Mesothelial cell of epicardium (in vitro differentiated cells): ENCODE measurements around the gene PDGFRB. TPM values are rescaled to one million over a fixed set of nuclear protein-coding genes. Genes with fewer than 3 reads are reported as not detected.

Experiments used
- DNase-seq, 2 experiments: peaks; one replicate each; pipeline ENCODE4 v3.0.0; 2021; ENCODE audit warnings: low spot score in 2 of 2; ENCODE audit not compliant: unreplicated experiment in 2 of 2
- H3K27ac Mint-ChIP-seq: 2 replicates; pipeline ENCODE4 v1.8.0; 2021; ENCODE audit warnings: mixed read lengths
- H3K27me3 Mint-ChIP-seq: 2 replicates; pipeline ENCODE4 v1.8.0; 2021; ENCODE audit warnings: low read depth, mixed read lengths
- H3K36me3 Mint-ChIP-seq: 2 replicates; pipeline ENCODE4 v1.8.0; 2021; ENCODE audit warnings: mixed read lengths
- H3K4me1 Mint-ChIP-seq: 2 replicates; pipeline ENCODE4 v1.8.0; 2021; ENCODE audit warnings: mixed read lengths
- H3K4me3 Mint-ChIP-seq: 2 replicates; pipeline ENCODE4 v1.8.0; 2021; ENCODE audit warnings: mild to moderate bottlenecking, moderate library complexity, mixed read lengths
- H3K9me3 Mint-ChIP-seq: 2 replicates; pipeline ENCODE4 v1.8.0; 2021; ENCODE audit warnings: mixed read lengths
- CTCF ChIP-seq: fragments of 200-600 bp; sonication (generic); IDR thresholded peaks from one replicate; pipeline ENCODE4 v1.5.0; 2021; ENCODE audit warnings: antibody characterized with exemption; ENCODE audit not compliant: unreplicated experiment
- total RNA-seq: library from RNA; stranded (reverse); gene quantifications from 3 replicates; pipeline ENCODE4 v1.2.1, GENCODE V29; 2021

Gene PDGFRB
- 100 to 105 TPM (median 102 TPM) in 3 replicates for total RNA-seq

GRCh38 chr5:150155258-150156026, at the start of gene PDGFRB:
PDGFRB (minus strand) TSS chr5:150155845; CDS start chr5:150137047, 18,798 bp downstream.
- H3K27me3 Mint-ChIP-seq = no peaks in the 10 kb centered on the region
- no peaks in the 10 kb centered on the region for H3K9me3 Mint-ChIP-seq
- TF ChIP-seq CTCF = no peak
- no peaks in the 10 kb centered on the region for H3K36me3 Mint-ChIP-seq
- H3K27ac Mint-ChIP-seq = peak within 1 kb of the TSS; percentile 97
- H3K4me3 Mint-ChIP-seq = peak within 1 kb of the TSS; percentile 82
- H3K4me1 Mint-ChIP-seq = peaks cover 56% of the 10 kb centered on the region
- peak; percentile 75 to 84 for DNase-seq

- H3K27me3 Mint-ChIP-seq = peaks cover 12% of the 10 kb centered on the region
- no peaks in the 10 kb centered on the region for H3K9me3 Mint-ChIP-seq
- no peak overlapping the region for H3K4me3 Mint-ChIP-seq
- DNase-seq = no peak
- H3K4me1 Mint-ChIP-seq = peaks cover 5% of the 10 kb centered on the region
- no peaks in the 10 kb centered on the region for H3K36me3 Mint-ChIP-seq
- no peak for TF ChIP-seq CTCF
- H3K27ac Mint-ChIP-seq = no peak overlapping the region
Measured at GRCh38 chr5:150204590-150204960, 48.9 kb upstream of the PDGFRB start.

GRCh38 chr5:150203832-150204589, 48.4 kb upstream of the PDGFRB start:
- no peak for DNase-seq
- peak overlapping the region; percentile 30 for H3K27ac Mint-ChIP-seq
- H3K27me3 Mint-ChIP-seq = peaks cover 18% of the 10 kb centered on the region
- no peaks in the 10 kb centered on the region for H3K9me3 Mint-ChIP-seq
- peaks cover 5% of the 10 kb centered on the region for H3K4me1 Mint-ChIP-seq
- H3K4me3 Mint-ChIP-seq = no peak overlapping the region
- TF ChIP-seq CTCF = no peak
- H3K36me3 Mint-ChIP-seq = no peaks in the 10 kb centered on the region

- Mint-ChIP-seq H3K27me3 (peaks cover 25% of the 10 kb centered on the region), H3K9me3 (no peaks in the 10 kb centered on the region), H3K4me1 (peaks cover 3% of the 10 kb centered on the region), H3K27ac (no peak overlapping the region), H3K4me3 (no peak overlapping the region), H3K36me3 (no peaks in the 10 kb centered on the region)
- no peak for TF ChIP-seq CTCF
- no peak for DNase-seq
Measured at GRCh38 chr5:150202501-150202900, 46.9 kb upstream of the PDGFRB start.

GRCh38 chr5:150197476-150197875, 41.8 kb upstream of the PDGFRB start:
- no peak overlapping the region for H3K4me3 Mint-ChIP-seq
- no peaks in the 10 kb centered on the region for H3K9me3 Mint-ChIP-seq
- no peak for DNase-seq
- no peaks in the 10 kb centered on the region for H3K36me3 Mint-ChIP-seq
- H3K4me1 Mint-ChIP-seq = peaks cover 7% of the 10 kb centered on the region
- H3K27ac Mint-ChIP-seq = no peak overlapping the region
- no peak for TF ChIP-seq CTCF
- H3K27me3 Mint-ChIP-seq = peaks cover 35% of the 10 kb centered on the region
